HG03442 (cell line): ENCODE measurements around the gene NARF.

Experiments
- ATAC-seq: cut with Tn5 transposase; IDR thresholded peaks from one replicate; pipeline ENCODE4 v1.9.1; 2021; ENCODE audit warnings: mild to moderate bottlenecking, moderate library complexity; ENCODE audit not compliant: unreplicated experiment

The NARF gene

DNA sequence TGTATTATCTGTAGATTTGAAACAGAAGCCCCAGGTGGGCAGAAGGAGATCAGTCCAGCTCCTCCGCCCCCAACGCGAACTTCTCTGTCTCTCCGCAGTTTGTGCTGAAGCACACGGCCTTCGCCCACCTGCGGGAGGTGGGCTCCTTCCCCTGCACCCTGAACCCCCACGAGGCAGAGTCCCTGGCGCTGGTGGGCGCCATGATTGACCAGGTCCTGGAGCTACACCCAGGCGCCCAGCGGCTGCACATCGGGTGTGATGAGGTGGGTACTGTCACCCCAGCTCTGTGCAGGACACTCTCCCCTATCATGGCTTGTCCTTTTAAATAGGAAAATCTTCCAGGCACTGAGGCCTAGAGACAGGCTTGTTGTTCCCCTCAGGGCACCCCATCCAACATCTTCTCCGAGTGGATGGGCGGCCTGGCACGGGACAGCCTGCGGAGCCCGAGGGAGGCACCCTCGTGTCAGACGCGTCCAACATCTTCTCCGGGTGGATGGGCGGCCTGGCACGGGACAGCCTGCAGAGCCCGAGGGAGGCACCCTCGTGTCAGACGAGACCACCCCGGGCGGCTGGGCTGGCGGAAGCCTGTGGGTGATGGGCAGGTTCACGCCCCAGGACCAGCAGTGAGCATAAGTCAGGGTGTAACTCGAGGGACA is 24.9 kb upstream of the NARF start:
- no peak for ATAC-seq

- ATAC-seq: no peak
Observed at GRCh38 chr17:82434216-82434565, 24.4 kb upstream of the NARF start.

GRCh38 chr17:82435103-82435502 is 23.4 kb upstream of the NARF start:
- no peak for ATAC-seq

DNA sequence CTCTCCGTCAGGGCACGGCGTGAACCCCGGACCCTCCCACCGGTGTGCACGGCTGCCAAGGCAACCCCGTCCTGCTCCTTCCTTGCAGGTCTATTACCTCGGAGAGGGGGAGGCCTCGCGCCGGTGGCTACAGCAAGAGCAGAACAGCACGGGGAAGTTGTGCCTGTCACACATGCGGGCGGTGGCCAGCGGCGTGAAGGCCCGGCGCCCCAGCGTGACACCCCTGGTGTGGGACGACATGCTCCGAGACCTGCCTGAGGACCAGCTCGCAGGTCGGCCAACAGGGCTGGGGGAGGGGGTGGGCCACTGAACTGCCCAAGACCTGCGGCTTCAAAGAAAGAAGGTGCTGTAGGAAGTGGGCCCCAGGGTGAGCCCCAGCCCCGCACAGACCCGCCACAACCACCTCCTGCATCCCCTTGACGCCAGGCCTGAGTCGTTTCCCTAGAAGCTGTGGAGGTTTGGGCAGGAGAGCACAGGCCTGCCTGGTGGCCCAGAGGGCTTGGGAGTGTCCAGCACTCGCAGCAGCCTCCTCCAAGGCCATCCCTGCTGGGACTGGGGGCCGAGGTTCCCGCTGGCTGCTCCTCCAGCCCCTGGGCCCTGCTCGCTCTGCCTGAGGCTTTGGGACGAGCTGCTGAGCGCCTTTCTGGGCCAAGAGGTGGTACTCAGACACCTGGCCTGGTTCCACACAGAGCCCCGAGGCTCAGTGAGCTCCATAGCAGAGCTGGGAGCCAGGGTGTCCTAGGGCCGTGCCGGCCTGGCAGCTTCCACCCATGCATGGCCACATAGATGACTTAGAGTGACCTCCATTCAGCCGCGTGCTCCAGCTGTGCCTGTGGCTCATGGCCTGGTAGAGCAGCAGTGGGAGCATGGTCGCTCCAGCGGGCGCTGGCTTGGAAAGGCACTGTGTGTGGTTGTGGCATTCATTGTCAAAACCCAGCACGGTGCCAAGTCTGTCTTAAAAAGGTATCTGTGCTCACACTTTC is 22.6 kb upstream of the NARF start:
- ATAC-seq: no peak

- no peak for ATAC-seq
Observed at GRCh38 chr17:82436601-82437324, 21.8 kb upstream of the NARF start.

- no peak for ATAC-seq
Observed at GRCh38 chr17:82437325-82437668, 21.2 kb upstream of the NARF start.

GRCh38 chr17:82438401-82439193 is 19.9 kb upstream of the NARF start:
- ATAC-seq: no peak

- ATAC-seq: no peak
Observed at GRCh38 chr17:82439194-82439828, 19.2 kb upstream of the NARF start.

DNA sequence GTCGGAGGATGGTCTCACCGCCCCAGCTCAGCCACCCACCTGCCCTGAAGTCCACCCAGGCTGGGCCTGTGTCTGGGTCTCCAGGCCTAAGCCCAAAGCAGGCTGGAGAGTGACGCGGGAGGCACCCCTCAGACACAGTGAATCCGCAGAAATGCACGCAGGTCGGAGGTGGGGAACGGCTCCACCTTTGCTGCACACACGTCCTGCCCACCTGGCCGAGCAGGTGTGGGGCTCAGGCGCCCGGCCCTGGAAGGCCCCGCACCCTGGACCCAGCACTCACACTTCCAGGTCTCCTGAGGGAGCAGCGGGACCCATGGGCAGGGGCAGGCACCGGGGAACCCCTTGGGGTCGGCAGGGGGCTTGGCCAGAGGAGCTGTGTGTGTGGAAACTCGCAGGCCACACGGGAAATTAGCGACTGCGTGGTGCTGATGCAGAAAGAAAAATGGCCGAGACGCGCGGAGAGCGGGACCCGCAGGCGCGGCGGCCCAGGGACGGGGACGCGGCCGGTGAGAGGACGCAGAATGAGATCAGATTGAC is 18.6 kb upstream of the NARF start:
- no peak for ATAC-seq

DNA sequence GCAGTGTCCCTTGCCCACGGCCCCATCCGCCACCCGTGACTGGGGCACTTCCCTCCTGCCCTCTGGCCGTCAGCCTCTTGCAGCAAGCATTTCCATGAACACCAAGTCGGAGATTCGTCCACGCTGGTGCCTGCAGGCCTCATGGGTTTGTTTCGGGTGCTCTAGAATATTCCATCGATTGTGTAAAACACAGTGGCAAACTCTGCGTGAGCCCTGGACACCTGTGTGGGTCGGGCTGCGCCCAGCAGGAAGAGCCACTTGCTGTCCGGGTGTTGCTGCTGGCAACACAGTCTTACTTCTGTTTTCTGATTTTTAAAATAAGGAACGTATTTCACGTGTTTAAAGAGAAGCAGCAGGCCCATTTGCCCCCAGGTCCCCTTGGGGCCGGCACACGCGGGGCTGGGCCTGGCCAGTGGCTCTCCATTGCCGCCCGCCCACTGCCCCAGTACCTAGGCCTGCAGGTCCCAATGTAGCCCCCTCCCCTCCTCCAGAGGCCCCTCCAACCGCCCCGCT is 18.0 kb upstream of the NARF start:
- no peak for ATAC-seq

- ATAC-seq: no peak
Observed at GRCh38 chr17:82440991-82441627, 17.4 kb upstream of the NARF start.

DNA sequence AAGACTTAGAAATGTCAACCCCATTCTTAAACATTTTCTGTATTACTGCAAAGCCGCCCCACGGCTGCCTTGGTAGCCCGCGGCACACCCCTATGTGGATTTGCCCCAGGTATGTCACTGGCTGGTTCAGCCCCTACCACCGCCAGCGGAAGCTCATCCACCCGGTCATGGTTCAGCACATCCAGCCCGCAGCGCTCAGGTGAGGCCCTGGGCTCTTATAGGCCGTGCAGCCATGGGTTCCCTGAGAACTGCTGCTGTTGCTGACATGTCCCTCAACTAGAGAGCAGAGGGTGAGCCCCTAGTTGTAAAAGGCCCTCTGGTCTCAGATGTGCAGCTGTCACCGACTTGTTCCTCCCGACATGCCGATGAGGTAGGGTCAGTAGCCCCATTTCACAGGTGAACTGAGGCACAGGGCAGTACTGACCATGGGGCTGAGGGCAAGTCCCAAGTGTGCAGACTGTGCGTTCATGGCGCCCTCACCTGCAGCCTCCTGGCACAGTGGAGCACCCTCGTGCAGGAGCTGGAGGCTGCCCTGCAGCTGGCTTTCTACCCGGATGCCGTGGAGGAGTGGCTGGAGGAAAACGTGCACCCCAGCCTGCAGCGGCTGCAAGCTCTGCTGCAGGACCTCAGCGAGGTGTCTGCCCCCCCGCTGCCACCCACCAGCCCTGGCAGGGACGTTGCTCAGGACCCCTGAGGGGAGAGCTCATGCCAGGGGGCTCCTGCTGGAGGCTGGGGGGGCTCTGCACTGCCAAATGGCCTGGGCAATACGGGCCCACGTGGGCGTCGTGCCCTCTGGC is 16.7 kb upstream of the NARF start:
- no peak for ATAC-seq

DNA sequence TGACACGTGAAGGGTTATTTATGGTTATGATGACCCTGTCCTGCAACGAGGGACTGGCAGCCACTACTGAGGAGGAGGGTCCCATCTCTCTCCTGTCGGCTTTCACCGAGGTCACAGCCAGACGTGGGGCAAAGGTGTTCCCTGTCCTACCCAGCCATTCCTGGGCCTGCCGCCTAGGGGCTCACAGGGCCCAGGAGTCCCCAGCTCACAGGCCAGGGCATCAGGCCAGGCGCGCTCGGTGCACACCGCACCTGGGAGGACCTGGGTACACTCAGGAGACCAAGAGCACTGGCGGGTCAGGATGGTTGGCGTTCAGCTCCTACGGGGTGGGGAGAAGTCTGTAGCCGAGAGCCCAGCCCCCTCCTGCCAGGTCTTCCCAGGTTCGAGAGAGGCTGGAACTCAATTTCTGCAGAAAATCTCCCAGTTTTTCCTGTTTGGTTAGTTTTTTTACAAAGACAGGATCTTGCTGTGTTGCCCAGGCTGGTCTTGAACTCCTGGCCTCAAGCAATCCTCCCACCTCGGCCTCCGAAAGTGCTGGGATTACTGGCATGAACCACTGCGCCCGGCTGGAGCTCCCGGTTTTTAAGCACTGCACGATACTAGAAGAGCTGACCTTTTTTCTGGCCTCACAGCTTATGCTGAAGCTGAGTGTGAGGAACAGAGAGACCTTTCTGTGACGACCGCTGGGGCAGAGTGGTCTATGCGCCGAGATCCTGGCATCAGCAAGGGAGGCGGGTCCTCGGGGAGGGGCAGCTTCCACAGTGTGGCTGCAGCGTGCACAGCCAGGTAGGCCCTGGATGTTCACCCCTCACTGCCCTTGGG is 15.7 kb upstream of the NARF start:
- ATAC-seq: no peak

- ATAC-seq: no peak
Observed at GRCh38 chr17:82443465-82444283, 14.9 kb upstream of the NARF start.

GRCh38 chr17:82444284-82444893 is 14.2 kb upstream of the NARF start:
- ATAC-seq: no peak

DNA sequence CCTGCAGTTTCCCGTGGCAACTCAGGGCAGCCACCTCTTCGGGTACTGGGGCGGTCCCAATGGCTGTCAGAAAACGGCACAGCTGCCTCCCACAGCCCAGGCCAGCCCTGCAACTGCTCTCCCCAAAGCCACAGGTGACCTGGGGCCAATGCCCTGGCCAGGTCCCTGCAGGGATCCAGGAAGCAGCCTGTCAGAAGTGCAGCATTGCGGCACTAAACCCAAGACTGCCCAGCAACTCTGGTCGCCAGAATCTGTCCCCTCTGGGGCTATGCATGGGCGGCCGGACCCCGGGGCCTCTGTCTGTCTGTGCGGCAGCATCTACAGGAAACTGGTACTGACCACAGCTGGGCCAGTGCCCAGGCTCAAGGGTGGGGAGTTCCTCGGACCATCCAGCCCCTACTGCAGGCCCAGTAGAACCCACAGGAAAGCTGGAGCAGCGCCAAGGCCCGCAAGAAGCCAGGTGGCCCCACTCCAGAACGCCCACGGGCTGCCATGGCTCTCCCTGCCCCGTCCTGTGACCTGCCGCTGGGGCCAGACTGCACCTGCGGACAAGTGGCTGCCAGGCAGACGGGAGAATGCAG is 13.5 kb upstream of the NARF start:
- ATAC-seq: no peak
